ENCODE data around the gene MARCKSL1. TPM values are rescaled to one million over a fixed set of nuclear protein-coding genes. Genes with fewer than 3 reads are reported as not detected.

The MARCKSL1 gene
- total RNA-seq, 1 donor from 2014 or later, result 10.0 TPM

DNA sequence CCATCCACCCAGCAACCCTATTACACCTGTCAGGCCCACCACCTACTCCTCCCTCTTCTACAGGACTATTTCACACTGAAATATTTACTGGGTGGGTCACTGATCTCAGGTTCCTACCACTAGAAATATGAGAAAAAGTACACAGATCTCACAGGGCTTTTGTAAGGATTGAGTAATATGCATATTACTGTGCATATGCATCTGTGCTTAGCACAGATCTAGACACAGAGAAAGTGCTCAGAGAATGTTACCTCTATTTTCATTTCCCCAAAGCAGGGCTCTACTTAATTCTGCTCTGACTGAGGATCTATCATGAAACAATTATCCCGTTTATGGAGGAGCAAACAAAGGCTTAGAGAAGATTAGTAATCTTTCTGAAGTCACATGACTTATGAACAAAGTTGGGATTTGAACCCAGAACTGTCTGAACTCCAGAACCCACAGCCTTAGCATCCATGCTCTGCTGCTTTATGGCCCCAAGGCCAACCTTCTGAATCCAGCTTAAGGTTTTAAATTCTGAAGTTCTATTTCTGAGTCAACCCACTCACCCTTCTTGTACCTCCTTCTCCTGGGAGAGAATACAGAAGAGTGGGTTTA lies 38.1 kb upstream of the MARCKSL1 start:
- peaks cover 94% of the 10 kb centered on the region for H3K36me3 ChIP-seq
- no peak overlapping the region for H3K4me3 ChIP-seq
- no peak for DNase-seq
- no peaks in the 10 kb centered on the region for H3K4me1 ChIP-seq
- H3K9me3 ChIP-seq (replicated peaks), result no peaks in the 10 kb centered on the region
- no peaks in the 10 kb centered on the region for H3K27me3 ChIP-seq (ENCODE audit: low read depth)
- intact Hi-C loops (cut with micrococcal nuclease), result no loop called here
- TF ChIP-seq, protein P1, sequence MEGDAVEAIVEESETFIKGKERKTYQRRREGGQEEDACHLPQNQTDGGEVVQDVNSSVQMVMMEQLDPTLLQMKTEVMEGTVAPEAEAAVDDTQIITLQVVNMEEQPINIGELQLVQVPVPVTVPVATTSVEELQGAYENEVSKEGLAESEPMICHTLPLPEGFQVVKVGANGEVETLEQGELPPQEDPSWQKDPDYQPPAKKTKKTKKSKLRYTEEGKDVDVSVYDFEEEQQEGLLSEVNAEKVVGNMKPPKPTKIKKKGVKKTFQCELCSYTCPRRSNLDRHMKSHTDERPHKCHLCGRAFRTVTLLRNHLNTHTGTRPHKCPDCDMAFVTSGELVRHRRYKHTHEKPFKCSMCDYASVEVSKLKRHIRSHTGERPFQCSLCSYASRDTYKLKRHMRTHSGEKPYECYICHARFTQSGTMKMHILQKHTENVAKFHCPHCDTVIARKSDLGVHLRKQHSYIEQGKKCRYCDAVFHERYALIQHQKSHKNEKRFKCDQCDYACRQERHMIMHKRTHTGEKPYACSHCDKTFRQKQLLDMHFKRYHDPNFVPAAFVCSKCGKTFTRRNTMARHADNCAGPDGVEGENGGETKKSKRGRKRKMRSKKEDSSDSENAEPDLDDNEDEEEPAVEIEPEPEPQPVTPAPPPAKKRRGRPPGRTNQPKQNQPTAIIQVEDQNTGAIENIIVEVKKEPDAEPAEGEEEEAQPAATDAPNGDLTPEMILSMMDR (IDR thresholded peaks at IDR 0.05; ENCODE audit: borderline replicate concordance), result no peak
- H3K27ac ChIP-seq (replicated peaks), result no peak overlapping the region

DNA sequence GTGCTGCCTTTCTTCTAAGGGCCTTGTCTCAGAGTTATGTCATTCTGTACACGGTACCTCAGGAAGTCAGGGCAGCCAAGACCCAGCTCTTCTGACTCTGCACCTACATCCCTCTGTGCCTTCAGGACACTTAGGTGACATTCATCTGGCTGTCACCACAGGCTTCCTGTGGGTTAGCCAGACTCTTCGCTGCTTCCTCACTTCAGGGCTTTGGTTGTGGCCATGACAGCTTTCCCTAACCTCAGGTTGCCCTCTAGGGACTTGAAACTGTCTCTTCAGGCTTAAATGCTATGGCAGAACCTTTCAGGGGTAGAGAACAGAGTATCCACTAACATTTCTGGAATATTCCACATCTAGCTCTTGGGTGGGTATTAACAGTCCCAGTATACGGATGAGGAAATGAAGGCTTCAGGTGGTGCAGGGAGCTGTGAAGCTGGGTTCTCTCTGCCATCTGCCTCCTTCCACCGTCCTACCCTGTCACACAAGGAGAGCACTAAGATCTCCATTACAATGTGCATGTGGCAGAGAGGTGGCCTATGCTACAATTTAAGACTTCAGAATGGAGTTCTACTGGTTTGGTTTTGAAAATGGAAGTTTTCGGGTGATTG lies 36.2 kb upstream of the MARCKSL1 start:
- H3K4me1 ChIP-seq, result no peaks in the 10 kb centered on the region
- no peak for DNase-seq
- peaks cover 94% of the 10 kb centered on the region for H3K36me3 ChIP-seq
- intact Hi-C loops (cut with micrococcal nuclease), result no loop called here
- TF ChIP-seq, protein P1 (IDR thresholded peaks at IDR 0.05; ENCODE audit: borderline replicate concordance), result no peak
- H3K9me3 ChIP-seq (replicated peaks), result no peaks in the 10 kb centered on the region
- no peaks in the 10 kb centered on the region for H3K27me3 ChIP-seq (ENCODE audit: low read depth)
- no peak overlapping the region for H3K4me3 ChIP-seq
- H3K27ac ChIP-seq (replicated peaks), result no peak overlapping the region

DNA sequence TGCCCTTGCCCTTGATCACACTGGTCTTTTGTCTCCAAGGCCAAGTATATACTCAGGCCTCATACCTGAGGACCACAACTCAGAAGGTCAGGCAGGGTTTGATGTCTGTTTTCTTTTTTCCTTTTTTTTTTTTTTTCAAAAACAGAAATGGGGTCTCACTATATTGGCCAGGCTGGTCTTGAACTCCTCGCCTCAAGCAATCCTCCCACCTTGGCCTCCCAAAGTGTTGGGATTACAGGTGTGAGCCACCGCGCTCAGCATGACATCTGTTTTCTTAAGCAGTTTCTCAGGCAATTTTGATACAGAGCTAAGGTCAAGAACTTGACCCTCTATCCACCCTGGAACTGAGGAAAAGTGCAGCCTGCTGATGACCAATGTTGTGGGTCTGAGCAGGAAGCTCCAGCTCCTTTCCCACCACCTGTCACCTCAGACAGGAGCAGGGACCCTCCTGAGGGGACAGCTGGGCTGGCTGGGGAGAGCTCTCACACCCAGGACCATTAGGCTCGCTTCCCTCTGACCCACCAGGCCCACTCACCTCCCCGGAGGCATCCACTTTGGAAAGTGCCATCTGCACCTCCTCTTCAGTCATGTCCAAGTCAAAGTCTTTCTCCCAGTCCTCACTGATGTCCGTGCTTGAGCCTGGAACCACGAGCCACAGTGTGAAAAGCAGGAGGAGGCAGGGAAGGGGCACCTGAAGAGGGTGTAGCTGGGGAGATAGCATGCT lies 32.0 kb upstream of the MARCKSL1 start:
- intact Hi-C loops (cut with micrococcal nuclease), result no loop called here
- TF ChIP-seq, protein P1 (IDR thresholded peaks at IDR 0.05; ENCODE audit: borderline replicate concordance), result no peak
- H3K4me3 ChIP-seq, result no peak overlapping the region
- no peaks in the 10 kb centered on the region for H3K9me3 ChIP-seq (replicated peaks)
- peaks cover 1% of the 10 kb centered on the region for H3K4me1 ChIP-seq
- H3K27me3 ChIP-seq (ENCODE audit: low read depth), result no peaks in the 10 kb centered on the region
- DNase-seq, result no peak
- peaks cover 89% of the 10 kb centered on the region for H3K36me3 ChIP-seq
- no peak overlapping the region for H3K27ac ChIP-seq (replicated peaks)

DNA sequence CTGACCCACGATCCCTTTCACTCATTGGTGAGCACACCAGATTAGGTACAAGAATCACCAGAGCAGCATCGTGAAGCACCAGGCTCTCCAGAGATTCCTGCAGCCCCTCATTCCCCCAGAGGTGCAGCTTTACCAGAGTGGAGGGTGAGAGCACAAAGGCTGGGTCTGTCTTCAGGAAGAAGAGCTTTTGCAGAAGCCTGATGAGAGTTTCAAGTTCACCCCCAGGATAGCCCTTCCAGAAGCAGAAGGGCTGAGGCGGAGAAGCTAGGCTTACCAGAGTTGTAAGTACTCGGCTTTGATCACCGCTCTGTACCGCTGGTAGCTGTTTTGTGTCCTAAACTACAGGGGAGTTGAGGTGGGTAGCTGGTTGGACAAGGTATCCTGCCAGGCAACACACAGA lies 29.4 kb upstream of the MARCKSL1 start:
- Histone ChIP-seq H3K27me3 (ENCODE audit: low read depth) (no peaks in the 10 kb centered on the region), H3K27ac (replicated peaks) (no peak overlapping the region), H3K36me3 (peaks cover 70% of the 10 kb centered on the region), H3K4me1 (peaks cover 20% of the 10 kb centered on the region), H3K9me3 (replicated peaks) (no peaks in the 10 kb centered on the region), H3K4me3 (no peak overlapping the region)
- TF ChIP-seq, protein P1 (IDR thresholded peaks at IDR 0.05; ENCODE audit: borderline replicate concordance), result no peak
- DNase-seq, result no peak
- intact Hi-C loops (cut with micrococcal nuclease), result no loop called here

DNA sequence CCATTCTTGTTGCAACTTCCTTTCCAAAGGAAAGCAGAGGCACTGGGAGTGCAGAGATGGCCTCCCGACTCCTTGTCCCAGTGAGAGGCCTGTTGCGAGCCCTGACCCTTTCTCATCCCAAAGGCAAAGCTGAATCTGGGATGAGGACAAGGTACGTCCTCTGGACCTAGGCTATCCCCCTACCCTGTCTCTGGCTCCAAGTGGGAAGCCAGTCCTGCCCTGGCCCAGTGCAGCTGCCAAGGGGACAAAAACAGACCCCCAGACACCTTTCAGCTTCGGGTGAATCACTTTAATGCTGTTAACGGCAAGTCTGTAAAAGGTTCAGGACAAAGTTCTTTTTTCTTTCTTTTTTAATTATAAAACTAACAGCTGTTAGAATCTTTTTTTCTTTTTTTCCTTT lies 28.8 kb upstream of the MARCKSL1 start:
- peaks cover 64% of the 10 kb centered on the region for H3K36me3 ChIP-seq
- DNase-seq, result no peak
- intact Hi-C loops (cut with micrococcal nuclease), result no loop called here
- no peak overlapping the region for H3K27ac ChIP-seq (replicated peaks)
- peaks cover 20% of the 10 kb centered on the region for H3K4me1 ChIP-seq
- TF ChIP-seq, protein P1 (IDR thresholded peaks at IDR 0.05; ENCODE audit: borderline replicate concordance), result no peak
- H3K4me3 ChIP-seq, result no peak overlapping the region
- no peaks in the 10 kb centered on the region for H3K9me3 ChIP-seq (replicated peaks)
- no peaks in the 10 kb centered on the region for H3K27me3 ChIP-seq (ENCODE audit: low read depth)
